GM21825 (cell line): ENCODE results near the gene JAK1.
"Not testable (repeated sequence)": the region's sequence is repeated elsewhere in the genome, so short reads cannot be mapped to it uniquely, and the experiment has no call there.

Source experiments
- ATAC-seq: cut with Tn5 transposase; IDR thresholded peaks from one replicate; pipeline ENCODE4 v1.9.1; 2021; ENCODE audit warnings: mild to moderate bottlenecking, moderate library complexity; ENCODE audit not compliant: unreplicated experiment

JAK1 gene

DNA sequence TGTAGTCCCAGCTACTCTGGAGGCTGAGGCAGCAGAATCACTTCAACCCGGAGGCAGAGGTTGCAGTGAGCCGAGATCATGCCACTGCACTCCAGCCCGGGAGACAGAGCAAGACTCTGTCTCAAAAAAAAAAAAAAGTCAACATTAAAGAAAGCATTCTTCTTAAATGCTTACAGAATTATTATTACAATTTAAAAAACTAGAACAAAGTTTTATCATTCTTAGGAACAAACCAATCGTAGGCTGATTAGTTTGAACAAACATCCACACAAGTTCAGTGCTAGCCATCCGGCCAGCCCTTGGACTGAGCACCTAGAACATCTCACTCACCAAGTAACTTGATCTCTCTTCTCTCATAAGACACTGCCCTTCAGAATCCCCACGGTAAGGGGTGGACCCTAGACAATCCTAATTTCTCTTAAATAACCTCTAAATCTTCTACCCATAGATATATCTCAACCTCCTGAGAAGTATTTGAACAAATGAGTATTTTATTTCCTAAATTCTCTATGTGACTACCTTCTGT is 16.0 kb downstream of the JAK1 start:
- ATAC-seq: no peak

DNA sequence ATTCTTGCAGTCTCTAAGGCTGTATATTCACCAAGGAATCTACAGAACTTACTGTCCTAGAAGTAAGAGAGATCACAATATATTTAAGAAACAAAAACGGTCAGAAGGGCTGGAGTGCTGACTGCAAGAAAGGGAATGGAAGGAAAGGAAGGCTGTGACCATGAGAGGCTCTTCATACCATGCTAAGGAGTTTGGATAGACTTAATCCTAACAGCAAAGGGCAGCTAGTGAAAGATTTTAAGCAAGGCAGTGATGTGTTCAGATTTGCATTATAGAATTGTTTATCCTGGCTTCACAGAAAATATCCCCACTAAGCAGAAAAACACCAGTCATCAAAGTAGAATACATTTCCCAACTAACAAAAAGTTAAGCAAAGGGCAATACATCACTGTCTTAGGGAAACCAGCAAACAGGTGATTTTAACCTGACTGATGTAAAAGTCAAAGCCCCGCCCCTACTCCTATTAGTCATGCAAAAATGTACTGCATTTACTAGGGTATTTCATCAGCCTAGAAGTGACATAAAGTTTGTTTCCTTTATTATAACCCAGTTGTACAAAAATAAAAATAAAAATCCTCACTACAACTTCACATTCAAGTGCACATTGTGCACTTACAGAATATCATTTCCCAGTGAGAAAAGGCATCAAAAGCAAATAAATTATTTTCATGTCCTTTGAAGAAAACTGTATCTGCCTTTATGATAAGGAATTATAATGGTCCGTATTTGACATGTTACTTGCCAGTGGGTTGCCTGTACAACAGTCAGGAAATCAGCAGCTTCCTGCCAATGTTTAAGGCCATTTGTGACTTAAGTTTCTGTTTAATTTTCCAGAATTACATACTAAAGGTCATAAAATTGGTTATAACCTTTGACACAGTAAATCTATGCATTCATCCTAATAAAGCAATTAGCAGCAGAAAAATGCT is 17.2 kb downstream of the JAK1 start:
- no peak for ATAC-seq

DNA sequence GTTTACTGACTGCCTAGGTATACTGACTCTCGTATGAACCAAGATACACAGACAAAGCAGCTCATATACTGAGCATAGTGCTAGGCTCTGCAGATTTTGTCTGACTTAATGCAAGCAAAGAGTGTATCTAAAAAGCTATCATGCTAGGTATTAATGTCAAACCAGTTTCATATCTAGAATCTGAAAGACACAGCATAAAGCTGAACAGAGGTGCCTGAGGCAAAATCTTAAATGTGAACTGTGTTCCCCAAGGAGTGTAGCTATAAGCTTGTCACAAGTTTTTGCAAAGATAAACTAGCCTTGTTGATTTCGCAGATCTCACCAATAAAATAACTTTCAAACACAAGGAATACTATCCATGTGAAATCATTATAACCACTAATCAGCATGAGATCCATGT is 18.1 kb downstream of the JAK1 start:
- ATAC-seq: no peak

DNA sequence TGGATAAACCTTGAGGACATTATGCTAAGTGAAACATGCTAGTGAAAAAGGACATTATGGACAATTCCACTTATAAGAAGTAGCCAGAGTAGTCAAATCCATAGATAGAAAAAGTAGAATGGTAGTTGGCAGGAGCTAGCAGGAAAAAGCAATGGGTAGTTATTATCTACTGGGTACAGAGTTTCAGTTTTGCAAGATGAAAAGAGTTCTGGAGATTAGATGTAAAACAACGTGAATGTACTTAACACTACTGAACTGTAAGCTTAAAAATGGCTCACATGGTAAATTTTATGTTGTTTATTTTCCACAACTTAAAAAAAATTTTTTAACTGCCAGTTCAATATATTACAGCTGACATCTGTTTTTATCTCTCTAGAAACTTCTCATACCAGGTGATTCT is 19.4 kb downstream of the JAK1 start:
- ATAC-seq: no peak

DNA sequence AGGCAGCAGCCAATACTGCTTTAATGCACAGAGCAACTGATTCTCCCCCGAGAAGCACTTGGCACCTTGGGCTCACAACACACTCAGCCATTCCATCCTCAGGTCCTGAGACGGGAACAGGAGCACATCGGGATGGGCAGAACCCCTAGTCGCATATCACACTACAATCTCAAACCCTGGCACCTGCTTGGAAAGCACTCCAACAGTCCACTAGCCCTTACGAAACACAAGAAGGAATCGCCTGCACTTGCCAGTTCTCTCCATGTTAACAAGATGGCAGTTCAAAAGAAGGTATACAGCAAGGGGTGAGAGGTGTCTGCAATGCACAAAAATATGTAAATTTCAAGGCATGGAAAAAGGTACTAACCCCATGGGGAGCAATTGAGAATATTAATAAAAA is 21.4 kb downstream of the JAK1 start:
- ATAC-seq: no peak

DNA sequence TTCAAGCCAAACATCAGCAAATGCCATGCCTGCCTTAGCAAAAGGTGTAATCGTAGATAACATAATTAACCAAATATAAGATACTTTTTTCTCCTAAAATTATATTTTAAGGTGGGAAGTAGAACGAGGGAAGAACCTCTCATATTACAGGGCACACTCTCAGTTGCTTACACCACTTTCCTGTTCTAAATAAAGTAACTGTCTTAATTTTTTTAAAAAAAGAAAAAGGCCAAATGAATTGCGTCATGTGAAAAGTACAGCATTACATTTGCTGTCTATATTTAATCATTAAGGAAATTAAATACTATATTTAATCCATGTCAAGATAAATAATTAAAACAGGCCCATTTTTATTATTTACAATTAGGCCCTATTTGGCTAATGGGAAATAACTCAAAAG is 23.7 kb downstream of the JAK1 start:
- no peak for ATAC-seq

DNA sequence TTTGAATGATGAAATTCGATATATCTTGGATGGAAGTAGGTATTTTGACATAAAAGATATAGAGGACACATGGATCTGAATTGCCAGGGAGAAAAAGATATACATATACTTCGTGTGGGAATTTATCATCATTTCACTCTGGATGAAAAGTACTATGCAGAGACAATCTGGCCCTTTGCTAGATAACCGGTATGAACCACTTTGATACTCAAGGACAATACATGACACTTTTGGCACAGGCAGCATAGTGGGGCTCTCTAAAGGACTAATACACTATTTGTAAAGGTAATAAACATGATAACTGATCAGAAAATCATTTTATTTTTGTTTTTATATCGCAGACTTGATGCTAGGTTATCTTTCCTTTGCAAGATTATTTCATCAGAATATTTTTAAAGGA is 24.2 kb downstream of the JAK1 start:
- ATAC-seq: no peak

DNA sequence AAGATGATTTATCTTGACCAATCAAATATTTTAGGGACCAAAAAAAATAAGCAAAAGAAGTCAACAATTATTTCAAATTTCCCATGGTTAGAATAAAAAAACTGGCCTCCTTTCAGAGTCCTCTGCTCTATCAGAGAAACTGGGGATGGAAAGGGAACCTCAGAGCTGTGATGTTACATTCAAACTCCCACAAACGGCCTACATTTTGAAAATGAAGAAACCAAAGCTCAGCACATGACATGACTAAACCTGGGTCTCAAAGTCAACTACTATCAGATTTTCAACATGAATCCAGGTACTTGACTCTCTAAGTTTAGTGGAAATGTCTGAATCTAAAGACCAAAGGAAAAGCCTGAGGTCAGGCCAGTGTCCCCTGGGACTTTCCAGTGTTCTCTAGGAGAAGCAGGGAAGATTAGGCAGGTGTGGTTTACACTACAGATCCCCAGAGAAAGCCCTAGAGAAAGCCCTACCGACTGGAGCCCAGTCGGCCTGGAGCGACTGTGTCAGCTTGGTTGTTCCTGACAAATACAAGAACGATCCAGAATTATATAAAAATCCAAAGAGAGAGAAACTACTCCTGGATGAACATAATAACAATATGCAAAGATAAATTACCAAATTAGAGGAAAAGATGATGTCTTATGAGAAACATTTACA is 24.8 kb downstream of the JAK1 start:
- ATAC-seq: no peak

DNA sequence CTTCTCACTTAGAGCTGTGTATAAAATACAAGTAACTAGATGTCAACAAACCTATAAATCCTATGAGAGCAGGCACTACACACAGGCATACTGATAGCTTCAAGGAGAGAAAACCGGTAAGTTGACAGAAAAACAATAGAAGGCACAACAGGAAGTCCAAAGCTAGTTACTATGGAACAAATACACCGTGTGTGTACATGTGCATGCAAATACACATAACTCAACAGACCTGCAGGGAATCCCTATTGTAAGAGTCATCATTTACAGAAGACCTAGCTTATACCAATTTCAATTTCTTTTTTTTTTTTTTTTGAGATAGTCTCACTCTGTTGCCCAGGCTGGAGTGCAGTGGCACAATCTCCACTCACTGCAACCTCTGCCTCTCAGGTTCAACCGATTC is 26.3 kb downstream of the JAK1 start:
- no peak for ATAC-seq

DNA sequence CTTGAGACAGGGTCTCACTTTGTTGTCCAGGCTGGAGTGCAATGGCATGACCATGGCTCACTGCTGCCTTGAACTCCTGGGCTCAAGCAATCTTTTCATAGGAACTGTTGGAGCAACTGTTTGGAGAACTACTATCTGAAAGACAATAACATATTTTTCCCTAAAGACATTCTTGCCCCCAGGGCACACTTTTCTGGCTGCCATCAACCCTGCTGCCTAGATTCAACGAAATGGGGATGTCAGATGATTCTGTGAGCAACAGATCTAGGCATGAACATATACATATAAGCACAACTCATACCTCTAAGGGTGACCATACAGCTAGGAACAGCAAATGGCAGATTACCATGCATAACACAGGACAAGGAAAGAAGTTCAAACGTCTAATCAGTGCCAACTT is 27.4 kb downstream of the JAK1 start:
- ATAC-seq: no peak

DNA sequence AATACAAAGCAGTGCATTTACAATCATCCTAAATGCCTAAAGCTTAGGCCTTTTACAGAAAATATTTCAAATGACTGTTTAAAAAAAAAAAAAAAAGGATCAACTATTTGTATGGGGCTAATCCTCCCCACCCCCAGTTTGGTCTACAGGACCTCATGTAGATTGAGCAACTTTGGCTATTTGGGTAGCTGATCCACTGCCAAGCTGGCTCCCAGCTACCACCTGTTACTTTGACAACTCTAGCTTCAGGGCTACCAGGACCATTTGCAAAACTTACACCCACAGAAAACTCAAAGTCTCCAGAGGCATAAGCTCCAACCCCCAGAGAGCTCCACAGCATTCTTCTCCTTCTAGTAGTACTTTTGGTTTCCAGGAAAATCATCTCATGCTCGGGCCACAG is 29.4 kb downstream of the JAK1 start:
- ATAC-seq: no peak

DNA sequence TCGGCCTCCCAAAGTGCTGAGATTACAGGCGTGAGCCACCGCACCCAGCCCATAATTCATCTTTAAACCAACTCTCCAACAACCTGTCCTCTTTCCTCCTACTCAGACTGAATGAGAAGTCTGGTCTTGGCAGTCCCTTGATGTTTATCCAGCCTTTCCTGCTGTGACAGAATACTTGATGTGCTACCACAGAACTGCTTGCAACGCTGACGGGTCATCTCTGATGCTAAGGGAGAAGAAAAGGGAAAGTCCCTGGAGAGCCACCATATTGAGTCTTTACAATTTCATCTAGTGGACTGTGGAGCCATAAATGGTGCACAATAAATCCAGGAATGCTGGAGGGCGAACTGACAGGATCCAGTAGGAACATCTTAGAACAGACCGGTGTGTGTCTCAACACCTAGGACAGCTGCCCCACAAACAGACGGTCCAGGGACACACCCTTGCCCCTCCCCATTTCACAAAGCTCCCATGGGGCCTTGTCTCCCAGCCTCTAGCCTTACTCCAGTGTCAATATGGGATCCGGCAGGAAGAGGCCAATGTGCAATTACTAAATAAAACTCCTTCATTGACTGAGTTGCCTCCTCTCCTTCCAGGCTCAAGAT is 30.7 kb downstream of the JAK1 start:
- no peak for ATAC-seq

DNA sequence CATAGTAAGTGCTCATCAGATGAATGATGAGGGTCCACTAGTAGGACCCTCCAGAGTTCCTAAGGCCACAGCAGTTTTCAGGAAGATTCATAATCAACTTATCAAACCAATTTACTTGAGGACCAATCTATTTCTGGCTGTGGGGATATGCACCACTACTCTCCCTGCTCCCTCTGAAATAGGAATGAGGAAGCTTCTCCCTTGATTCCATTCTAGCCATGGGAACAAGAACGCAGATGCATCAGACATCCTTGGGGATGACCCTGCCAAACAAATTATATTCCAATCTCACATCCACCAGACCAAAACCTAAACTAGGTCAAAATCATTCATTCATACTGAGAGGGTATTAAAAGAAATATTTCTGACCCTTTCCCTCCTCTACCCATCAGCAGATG is 31.5 kb downstream of the JAK1 start:
- ATAC-seq: no peak

DNA sequence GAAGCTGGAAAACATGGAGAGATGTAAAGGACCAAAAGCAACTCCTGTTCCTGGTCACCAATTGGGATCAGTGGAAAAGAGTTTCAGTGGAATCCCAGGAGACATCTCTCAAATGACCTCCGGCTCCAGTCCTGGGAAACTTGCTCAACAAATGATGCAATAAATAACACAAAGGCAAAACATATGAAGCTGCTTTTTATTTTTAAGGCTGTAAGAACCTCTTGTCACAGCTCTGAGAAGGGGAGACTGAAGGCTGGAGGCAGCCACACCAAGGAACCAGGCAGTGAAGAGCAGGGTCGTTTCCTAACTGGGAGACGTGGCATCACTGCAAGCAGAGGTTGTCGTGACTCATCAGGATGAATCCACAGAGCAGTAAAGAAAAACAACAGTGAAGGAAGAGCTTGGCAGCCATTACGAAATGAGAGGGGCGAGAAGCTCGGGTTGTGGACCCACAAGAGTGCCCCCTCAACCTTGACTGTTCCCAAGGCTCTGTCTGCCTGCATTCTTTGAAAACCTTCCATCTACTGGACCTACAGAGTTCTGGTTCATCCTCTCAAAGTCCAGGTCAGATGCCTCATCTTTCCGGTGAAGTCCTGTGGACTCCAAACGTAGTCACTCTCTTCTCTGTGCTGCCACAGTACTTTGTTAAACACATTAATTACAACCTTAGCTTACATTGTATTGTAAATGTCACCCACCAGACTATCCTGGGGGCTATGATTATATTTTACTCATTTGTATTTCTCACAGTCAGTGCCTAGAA is 32.1 kb downstream of the JAK1 start:
- ATAC-seq: no peak

DNA sequence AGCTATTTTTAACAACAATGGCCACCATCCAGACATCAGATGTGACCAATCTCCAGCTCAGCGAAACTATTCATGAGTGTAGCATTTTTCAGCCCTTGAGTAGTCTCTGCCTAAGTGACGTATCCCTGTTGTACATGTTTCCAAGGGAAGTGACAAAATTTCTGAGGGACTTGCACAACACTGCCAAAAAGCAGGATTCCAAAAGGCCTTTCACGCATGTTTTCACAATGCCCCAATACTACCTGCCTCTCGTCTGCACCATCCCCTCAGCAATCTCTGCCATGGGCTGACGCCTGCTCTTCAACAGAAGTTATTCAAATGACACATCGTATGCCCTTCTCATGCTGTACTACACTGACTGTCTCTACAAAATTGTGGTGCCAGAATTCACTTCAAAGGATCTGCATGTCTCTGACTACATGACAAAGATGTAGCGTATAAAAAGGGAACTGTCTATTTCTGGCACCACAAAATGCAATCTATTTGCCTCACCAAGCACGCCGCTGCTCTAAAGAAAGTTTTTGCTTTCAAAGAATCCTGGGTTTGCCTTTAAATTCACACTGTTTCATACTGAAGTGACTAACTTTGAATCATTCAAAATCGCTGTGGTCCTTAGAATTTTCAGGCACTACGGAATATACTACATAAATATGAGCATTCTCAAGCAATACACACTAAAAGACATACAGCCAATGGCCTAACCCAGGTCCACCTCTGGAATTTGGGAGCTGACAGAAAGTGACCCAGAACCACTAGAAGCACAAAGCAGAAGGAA is 32.9 kb downstream of the JAK1 start:
- ATAC-seq: no peak

DNA sequence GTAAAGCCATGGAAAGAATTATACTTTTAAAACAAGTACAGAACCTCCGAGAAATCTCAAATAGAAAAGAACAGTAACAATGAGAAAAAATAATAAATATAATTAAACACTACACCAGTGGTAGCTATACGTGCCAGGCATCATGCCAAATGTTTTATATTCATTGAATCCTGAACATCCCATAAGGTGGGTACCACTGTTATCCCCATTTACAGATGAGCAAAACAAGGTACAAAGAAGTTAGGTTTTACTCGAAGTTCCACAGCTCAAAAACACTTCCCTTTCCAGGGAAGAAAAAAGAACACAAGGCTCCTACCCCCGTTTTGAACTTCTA is 33.4 kb downstream of the JAK1 start:
- ATAC-seq: no peak

DNA sequence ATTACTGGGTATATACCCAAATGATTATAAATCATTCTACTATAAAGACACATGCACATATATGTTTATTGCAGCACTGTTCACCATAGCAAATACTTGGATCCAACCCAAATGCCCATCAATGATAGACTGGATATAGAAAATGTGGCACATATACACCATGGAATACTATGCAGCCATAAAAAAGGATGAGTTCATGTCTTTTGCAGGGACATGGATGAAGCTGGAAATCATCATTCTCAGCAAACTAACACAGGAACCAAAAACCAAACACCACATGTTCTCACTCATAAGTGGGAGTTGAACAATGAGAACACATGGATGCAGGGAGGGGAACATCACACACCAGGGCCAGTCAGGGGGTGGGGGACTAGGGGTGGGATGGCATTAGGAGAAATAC is 35.7 kb downstream of the JAK1 start:
- not testable (repeated sequence) for ATAC-seq

DNA sequence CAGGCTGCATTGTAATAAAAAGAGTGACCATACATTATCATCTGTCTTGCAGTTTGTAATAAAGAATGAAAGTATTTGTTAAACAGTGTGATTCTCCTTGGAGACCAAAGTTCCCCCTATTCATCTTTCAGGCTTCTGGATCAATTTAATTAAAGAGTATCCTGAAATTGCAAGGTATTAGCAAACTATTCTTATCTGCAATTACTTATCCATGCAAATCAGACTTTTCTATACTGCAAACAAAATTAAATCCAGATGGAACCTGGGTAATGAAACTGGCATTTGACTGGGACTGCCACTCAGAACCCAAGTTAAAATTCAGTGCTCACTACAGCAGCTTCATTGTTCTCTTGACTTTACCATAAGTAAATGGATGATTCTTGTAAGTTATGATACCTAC is 37.1 kb downstream of the JAK1 start:
- ATAC-seq: no peak

DNA sequence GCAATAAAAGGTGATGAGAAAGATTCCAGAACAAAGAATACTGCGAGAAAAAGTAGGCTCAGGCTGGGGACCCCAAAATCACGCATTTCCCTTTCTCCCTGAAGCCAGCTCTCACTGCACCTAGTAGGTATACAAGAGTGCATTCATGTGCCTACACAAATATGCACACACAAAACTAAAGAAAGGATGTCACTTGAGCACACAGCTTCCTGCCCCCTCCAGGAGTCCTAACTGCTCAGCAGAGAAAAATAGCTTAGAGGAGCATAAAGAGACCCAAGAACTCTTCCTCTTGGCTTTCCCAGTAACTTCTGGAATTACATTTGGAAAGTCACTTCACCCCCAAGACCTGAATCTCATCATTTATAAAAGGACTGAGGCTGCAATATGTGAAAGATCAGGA is 38.0 kb downstream of the JAK1 start:
- no peak for ATAC-seq

DNA sequence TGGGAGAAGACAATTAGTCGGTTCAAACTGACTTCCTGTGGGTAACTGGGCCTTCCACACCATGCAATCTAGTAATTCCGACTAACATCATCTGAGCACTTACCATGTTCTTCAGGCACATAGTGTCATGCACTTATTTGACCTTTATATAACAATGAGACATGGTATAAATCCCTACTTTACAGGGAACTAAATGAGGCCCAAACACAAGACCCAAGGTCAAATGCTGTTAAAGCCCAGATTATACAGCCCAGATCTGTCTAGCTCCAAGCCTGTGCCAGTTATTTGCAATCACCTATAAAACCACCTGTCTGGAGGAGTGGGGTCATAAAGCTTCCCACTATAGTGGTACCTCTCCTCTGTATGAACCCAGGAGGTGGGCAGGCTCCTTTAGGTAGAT is 40.8 kb downstream of the JAK1 start:
- no peak for ATAC-seq
